Endothelial cell (in vitro differentiated cells): ENCODE results near the gene FGG. TPM values are rescaled to one million over a fixed set of nuclear protein-coding genes. Genes with fewer than 3 reads are reported as not detected.

Experiments
- DNase-seq: peaks from one replicate; pipeline ENCODE4 v3.0.0; 2021; ENCODE audit warnings: low spot score
- H3K27ac Mint-ChIP-seq: one replicate; pipeline ENCODE4 v1.8.0; 2021; ENCODE audit warnings: mixed read lengths, inconsistent platforms; ENCODE audit not compliant: unreplicated experiment
- H3K27me3 Mint-ChIP-seq: one replicate; pipeline ENCODE4 v1.8.0; 2021; ENCODE audit warnings: mild to moderate bottlenecking, moderate library complexity, mixed read lengths, inconsistent platforms; ENCODE audit not compliant: unreplicated experiment
- H3K36me3 Mint-ChIP-seq: one replicate; pipeline ENCODE4 v1.8.0; 2021; ENCODE audit warnings: mild to moderate bottlenecking, low read depth, mixed read lengths, inconsistent platforms; ENCODE audit not compliant: unreplicated experiment
- H3K4me1 Mint-ChIP-seq: one replicate; pipeline ENCODE4 v1.8.0; 2021; ENCODE audit warnings: mild to moderate bottlenecking, mixed read lengths, inconsistent platforms; ENCODE audit not compliant: unreplicated experiment
- H3K4me3 Mint-ChIP-seq: one replicate; pipeline ENCODE4 v1.8.0; 2021; ENCODE audit warnings: mild to moderate bottlenecking, mixed read lengths, inconsistent platforms; ENCODE audit not compliant: unreplicated experiment
- H3K9me3 Mint-ChIP-seq: one replicate; pipeline ENCODE4 v1.8.0; 2021; ENCODE audit warnings: mixed read lengths, inconsistent platforms; ENCODE audit not compliant: unreplicated experiment
- CTCF ChIP-seq: fragments of 200-600 bp; sonication (generic); IDR thresholded peaks from one replicate; pipeline ENCODE4 v1.5.0; 2021; ENCODE audit warnings: antibody characterized with exemption; ENCODE audit not compliant: unreplicated experiment
- total RNA-seq: library from RNA; stranded (reverse); fragmentation: NEBNext Ultra II Directional; extraction: Animal tissue kit (Norgen Biotek cat#: 25700); gene quantifications from one replicate; pipeline ENCODE4 v1.2.1, GENCODE V29; 2021; ENCODE audit not compliant: unreplicated experiment

FGG gene
- total RNA-seq, 1 donor from 2014 or later: not detected

GRCh38 chr4:154591890-154592289 lies 20.6 kb downstream of the FGG start:
- no peak for DNase-seq
- no peak overlapping the region for H3K27ac Mint-ChIP-seq
- no peaks in the 10 kb centered on the region for H3K4me1 Mint-ChIP-seq
- no peak for TF ChIP-seq CTCF
- H3K36me3 Mint-ChIP-seq: no peaks in the 10 kb centered on the region
- H3K4me3 Mint-ChIP-seq: no peak overlapping the region
- H3K27me3 Mint-ChIP-seq: no peaks in the 10 kb centered on the region
- H3K9me3 Mint-ChIP-seq: no peaks in the 10 kb centered on the region

GRCh38 chr4:154590329-154591006 lies 22.0 kb downstream of the FGG start, which contains the start of gene FGA:
Gene FGA, minus strand, starts transcription at chr4:154590742. Its CDS starts 55 bp downstream, at chr4:154590687.
- H3K4me3 Mint-ChIP-seq: no peak within 1 kb of the TSS
- no peak within 1 kb of the TSS for H3K27ac Mint-ChIP-seq
- DNase-seq: no peak

GRCh38 chr4:154589296-154590197 lies 22.9 kb downstream of the FGG start:
- no peak overlapping the region for H3K4me3 Mint-ChIP-seq
- H3K36me3 Mint-ChIP-seq: no peaks in the 10 kb centered on the region
- no peaks in the 10 kb centered on the region for H3K9me3 Mint-ChIP-seq
- no peaks in the 10 kb centered on the region for H3K4me1 Mint-ChIP-seq
- TF ChIP-seq CTCF: no peak
- H3K27me3 Mint-ChIP-seq: no peaks in the 10 kb centered on the region
- no peak overlapping the region for H3K27ac Mint-ChIP-seq
- no peak for DNase-seq

More at GRCh38 chr4:154590329-154591006, 22.0 kb downstream of the FGG start, which contains the start of gene FGA:
- H3K36me3 Mint-ChIP-seq: no peaks in the 10 kb centered on the region
- no peaks in the 10 kb centered on the region for H3K9me3 Mint-ChIP-seq
- TF ChIP-seq CTCF: no peak
- H3K4me1 Mint-ChIP-seq: no peaks in the 10 kb centered on the region
- H3K27me3 Mint-ChIP-seq: no peaks in the 10 kb centered on the region

GRCh38 chr4:154588198-154588597 lies 24.3 kb downstream of the FGG start:
- Mint-ChIP-seq H3K27me3 (no peaks in the 10 kb centered on the region), H3K27ac (no peak overlapping the region), H3K36me3 (no peaks in the 10 kb centered on the region), H3K4me3 (no peak overlapping the region), H3K4me1 (no peaks in the 10 kb centered on the region), H3K9me3 (no peaks in the 10 kb centered on the region)
- DNase-seq: no peak
- no peak for TF ChIP-seq CTCF
